ENCODE data around the gene SMC5. TPM values are rescaled to one million over a fixed set of nuclear protein-coding genes. Genes with fewer than 3 reads are reported as not detected.

SMC5 gene
- total RNA-seq, 4 donors from 2014 or later = 20.2 to 86.1 (median 24.0) TPM

GRCh38 chr9:70347046-70347445 is 88.3 kb downstream of the SMC5 start:
- no peaks in the 10 kb centered on the region for H3K4me1 ChIP-seq
- H3K36me3 ChIP-seq = peaks cover 0 to 27% (median 7%) of the 10 kb centered on the region in 4 donors
- in situ Hi-C loops (cut with MboI; ENCODE audit: low pct_ligation_motif_present in 1 of 4, low pct_unique_long_range_greater_than_20kb in 1 of 4, low sequenced_read_pairs in 3 of 4) = loop anchor here (5.0 to 10.0 kb wide), 4 partner anchors 58 to 258 kb away; no protein-coding TSS in a partner anchor
- whole genome bisulfite sequencing, 2 donors (ENCODE audit: low coverage in 1 of 2) = 78 to 80% methylated on average over 2 of the region's 2 CpGs
- intact Hi-C loops (cut with DNase I; ENCODE audit: low total_unique reads) = no loop called here
- H3K27me3 ChIP-seq = no peaks in the 10 kb centered on the region
- TF ChIP-seq POLR2A (IDR thresholded peaks at IDR 0.05) (no peak), CTCF (IDR thresholded peaks at IDR 0.05) (no peak), POLR2AphosphoS5 (IDR thresholded peaks at IDR 0.05) (no peak), EP300 (IDR thresholded peaks at IDR 0.05; ENCODE audit: low read depth) (no peak)
- no peak for DNase-seq
- H3K4me3 ChIP-seq = no peak overlapping the region
- no peak overlapping the region for H3K27ac ChIP-seq
- H3K9me3 ChIP-seq = no peaks in the 10 kb centered on the region

- 40 to 55% methylated on average over 1 of the region's 1 CpG for WGBS, 2 donors (ENCODE audit: low coverage in 1 of 2)
- H3K36me3 ChIP-seq = peaks cover 0 to 21% (median 10%) of the 10 kb centered on the region in 4 donors
- in situ Hi-C loops (cut with MboI; ENCODE audit: low pct_ligation_motif_present in 1 of 4, low pct_unique_long_range_greater_than_20kb in 1 of 4, low sequenced_read_pairs in 3 of 4) = loop anchor here in 2 of 4 donors (10.0 to 25.0 kb wide), 2 partner anchors 135 to 252 kb away; no protein-coding TSS in a partner anchor
- H3K27me3 ChIP-seq = no peaks in the 10 kb centered on the region
- no peaks in the 10 kb centered on the region for H3K9me3 ChIP-seq
- H3K4me3 ChIP-seq = no peak overlapping the region
- TF ChIP-seq CTCF (IDR thresholded peaks at IDR 0.05) (no peak), EP300 (IDR thresholded peaks at IDR 0.05; ENCODE audit: low read depth) (no peak), POLR2A (IDR thresholded peaks at IDR 0.05) (no peak), POLR2AphosphoS5 (IDR thresholded peaks at IDR 0.05) (no peak)
- intact Hi-C loops (cut with DNase I; ENCODE audit: low total_unique reads) = loop anchor here (5.0 kb wide), 1 partner anchor 250 kb away; no protein-coding TSS in a partner anchor
- DNase-seq = no peak
- H3K4me1 ChIP-seq = peaks cover 0 to 9% (median 0%) of the 10 kb centered on the region in 4 donors
- peak overlapping the region in 3 of 4 donors; percentile 16 to 28 (median 23) for H3K27ac ChIP-seq
Measured at GRCh38 chr9:70352356-70352755, 93.6 kb downstream of the SMC5 start.

- Histone ChIP-seq H3K9me3 (no peaks in the 10 kb centered on the region), H3K27ac (peak overlapping the region in 2 of 4 donors; percentile 23 to 28), H3K4me1 (peaks cover 0 to 9% (median 0%) of the 10 kb centered on the region in 4 donors), H3K4me3 (no peak overlapping the region), H3K36me3 (peaks cover 0 to 19% (median 8%) of the 10 kb centered on the region in 4 donors), H3K27me3 (no peaks in the 10 kb centered on the region)
- TF ChIP-seq POLR2AphosphoS5 (IDR thresholded peaks at IDR 0.05) (no peak), CTCF (IDR thresholded peaks at IDR 0.05) (peak; percentile 59 to 77 (median 68)), EP300 (IDR thresholded peaks at IDR 0.05; ENCODE audit: low read depth) (no peak), POLR2A (IDR thresholded peaks at IDR 0.05) (no peak)
- no peak for DNase-seq
- in situ Hi-C loops (cut with MboI; ENCODE audit: low pct_ligation_motif_present in 1 of 4, low pct_unique_long_range_greater_than_20kb in 1 of 4, low sequenced_read_pairs in 3 of 4) = loop anchor here in 2 of 4 donors (10.0 to 25.0 kb wide), 2 partner anchors 134 to 252 kb away; no protein-coding TSS in a partner anchor
- intact Hi-C loops (cut with DNase I; ENCODE audit: low total_unique reads) = loop anchor here (5.0 kb wide), 1 partner anchor 249 kb away; no protein-coding TSS in a partner anchor
Measured at GRCh38 chr9:70352802-70353201, 94.0 kb downstream of the SMC5 start.

- 87 to 89% methylated on average over 3 of the region's 3 CpGs for WGBS, 2 donors (ENCODE audit: low coverage in 1 of 2)
- no peak for DNase-seq
- in situ Hi-C loops (cut with MboI; ENCODE audit: low pct_ligation_motif_present in 1 of 4, low pct_unique_long_range_greater_than_20kb in 1 of 4, low sequenced_read_pairs in 3 of 4) (loop anchor here in 2 of 4 donors (10.0 to 25.0 kb wide), 2 partner anchors 132 to 249 kb away; no protein-coding TSS in a partner anchor), intact Hi-C loops (cut with DNase I; ENCODE audit: low total_unique reads) (no loop called here)
- Histone ChIP-seq H3K4me1 (peaks cover 0 to 9% (median 0%) of the 10 kb centered on the region in 4 donors), H3K36me3 (peaks cover 0 to 12% (median 0%) of the 10 kb centered on the region in 4 donors), H3K4me3 (no peak overlapping the region), H3K9me3 (no peaks in the 10 kb centered on the region), H3K27me3 (no peaks in the 10 kb centered on the region), H3K27ac (no peak overlapping the region)
- no peak for TF ChIP-seq POLR2AphosphoS5 (IDR thresholded peaks at IDR 0.05)
- TF ChIP-seq EP300 (IDR thresholded peaks at IDR 0.05; ENCODE audit: low read depth) = no peak
- no peak for TF ChIP-seq CTCF (IDR thresholded peaks at IDR 0.05)
- no peak for TF ChIP-seq POLR2A (IDR thresholded peaks at IDR 0.05)
Measured at GRCh38 chr9:70355801-70356200, 97.0 kb downstream of the SMC5 start.

All from transverse colon (tissue), 4 donors.